GM18519 (cell line): ENCODE results near the gene COL6A2.

ENCODE experiments used
- ATAC-seq: cut with Tn5 transposase; IDR thresholded peaks from one replicate; pipeline ENCODE4 v1.9.1; 2021; ENCODE audit warnings: mild to moderate bottlenecking, moderate library complexity; ENCODE audit not compliant: unreplicated experiment, low FRiP score

COL6A2 gene

DNA sequence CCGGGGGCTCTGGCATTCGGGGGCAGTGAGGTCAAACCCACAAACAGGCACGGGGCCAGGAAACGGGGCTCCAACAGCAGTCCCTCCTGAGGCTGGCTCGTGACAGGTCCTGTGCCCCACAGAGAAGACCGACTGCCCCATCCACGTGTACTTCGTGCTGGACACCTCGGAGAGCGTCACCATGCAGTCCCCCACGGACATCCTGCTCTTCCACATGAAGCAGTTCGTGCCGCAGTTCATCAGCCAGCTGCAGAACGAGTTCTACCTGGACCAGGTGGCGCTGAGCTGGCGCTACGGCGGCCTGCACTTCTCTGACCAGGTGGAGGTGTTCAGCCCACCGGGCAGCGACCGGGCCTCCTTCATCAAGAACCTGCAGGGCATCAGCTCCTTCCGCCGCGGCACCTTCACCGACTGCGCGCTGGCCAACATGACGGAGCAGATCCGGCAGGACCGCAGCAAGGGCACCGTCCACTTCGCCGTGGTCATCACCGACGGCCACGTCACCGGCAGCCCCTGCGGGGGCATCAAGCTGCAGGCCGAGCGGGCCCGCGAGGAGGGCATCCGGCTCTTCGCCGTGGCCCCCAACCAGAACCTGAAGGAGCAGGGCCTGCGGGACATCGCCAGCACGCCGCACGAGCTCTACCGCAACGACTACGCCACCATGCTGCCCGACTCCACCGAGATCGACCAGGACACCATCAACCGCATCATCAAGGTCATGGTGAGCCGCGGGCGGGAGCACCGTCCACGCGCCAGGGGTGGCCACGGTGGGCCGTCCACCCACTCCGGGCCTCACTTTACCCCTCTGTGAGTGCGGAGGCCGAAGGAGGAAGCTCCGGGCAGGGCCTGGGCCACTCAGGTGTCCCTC is 14.2 kb downstream of the COL6A2 start:
- ATAC-seq: no peak

DNA sequence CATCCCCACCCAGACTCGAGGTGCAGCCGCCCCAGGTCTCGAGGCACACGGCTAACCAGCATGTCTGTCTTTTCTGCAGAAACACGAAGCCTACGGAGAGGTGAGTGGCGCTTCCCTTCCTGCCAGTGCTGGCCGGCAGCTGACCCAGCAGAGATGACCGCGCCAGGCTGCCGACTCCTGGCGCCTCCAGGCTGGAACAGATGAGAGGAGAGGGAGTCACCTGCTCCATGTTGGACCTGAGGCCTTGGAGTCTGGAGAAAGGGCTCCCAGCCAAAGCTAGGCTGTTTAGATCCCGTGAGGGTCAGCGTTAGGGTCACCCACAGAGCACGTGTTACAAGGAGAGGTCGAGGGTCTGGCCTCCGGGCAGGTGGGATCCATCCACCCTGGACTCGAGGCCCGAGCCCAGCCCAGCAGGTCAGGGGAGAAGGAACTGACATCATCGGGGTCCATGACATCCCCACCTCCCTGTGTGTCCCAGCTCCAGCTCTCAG is 14.9 kb downstream of the COL6A2 start:
- ATAC-seq: no peak

DNA sequence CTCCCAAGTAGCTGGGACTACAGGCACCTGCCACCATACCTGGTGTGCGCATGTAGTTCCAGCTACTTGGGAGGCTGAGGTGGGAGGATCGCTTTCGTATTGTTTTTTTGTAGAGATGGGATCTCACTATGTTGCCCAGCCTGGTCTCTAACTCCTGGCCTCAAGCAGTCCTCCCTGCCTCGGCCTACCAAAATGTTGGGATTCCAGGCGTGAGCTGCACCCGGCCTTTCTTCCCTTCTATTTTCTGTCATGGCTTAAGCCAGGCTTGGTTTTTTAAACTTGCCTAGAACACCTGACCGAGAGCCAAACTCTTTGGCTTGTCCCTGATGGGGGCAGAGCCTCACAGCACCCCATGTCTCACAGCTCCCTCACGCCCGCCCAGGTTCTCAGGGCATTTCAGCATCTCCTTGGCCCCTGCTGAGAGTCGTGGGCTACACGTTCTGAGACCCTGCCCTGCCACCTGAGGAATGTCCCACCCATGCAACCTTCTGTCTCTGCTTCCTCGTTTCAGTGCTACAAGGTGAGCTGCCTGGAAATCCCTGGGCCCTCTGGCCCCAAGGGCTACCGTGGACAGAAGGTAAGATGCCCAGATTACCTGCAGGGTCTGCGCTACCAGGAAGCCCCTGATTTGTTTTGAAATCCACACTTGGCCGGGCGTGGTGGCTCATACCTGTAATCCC is 15.7 kb downstream of the COL6A2 start:
- ATAC-seq: no peak

DNA sequence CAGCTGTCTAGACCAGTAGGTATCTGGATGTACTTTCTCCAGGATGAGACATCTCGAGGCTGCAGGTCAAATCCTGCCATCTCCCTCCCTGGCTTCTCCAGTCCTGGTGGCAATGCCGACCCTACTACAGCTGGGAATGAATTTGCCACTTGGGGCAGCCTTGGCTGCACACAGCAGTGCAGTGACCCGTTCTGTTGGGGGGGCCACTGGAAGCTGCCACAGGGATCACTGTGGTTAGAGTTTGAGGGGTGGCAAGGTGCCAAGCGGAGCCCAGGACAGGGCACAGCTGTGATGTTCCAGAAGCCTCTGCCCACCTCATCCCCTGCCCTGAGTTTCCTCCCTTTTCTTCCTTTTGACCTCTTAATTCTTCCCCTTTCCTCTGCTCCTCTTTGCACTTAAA is 17.1 kb downstream of the COL6A2 start:
- no peak for ATAC-seq

DNA sequence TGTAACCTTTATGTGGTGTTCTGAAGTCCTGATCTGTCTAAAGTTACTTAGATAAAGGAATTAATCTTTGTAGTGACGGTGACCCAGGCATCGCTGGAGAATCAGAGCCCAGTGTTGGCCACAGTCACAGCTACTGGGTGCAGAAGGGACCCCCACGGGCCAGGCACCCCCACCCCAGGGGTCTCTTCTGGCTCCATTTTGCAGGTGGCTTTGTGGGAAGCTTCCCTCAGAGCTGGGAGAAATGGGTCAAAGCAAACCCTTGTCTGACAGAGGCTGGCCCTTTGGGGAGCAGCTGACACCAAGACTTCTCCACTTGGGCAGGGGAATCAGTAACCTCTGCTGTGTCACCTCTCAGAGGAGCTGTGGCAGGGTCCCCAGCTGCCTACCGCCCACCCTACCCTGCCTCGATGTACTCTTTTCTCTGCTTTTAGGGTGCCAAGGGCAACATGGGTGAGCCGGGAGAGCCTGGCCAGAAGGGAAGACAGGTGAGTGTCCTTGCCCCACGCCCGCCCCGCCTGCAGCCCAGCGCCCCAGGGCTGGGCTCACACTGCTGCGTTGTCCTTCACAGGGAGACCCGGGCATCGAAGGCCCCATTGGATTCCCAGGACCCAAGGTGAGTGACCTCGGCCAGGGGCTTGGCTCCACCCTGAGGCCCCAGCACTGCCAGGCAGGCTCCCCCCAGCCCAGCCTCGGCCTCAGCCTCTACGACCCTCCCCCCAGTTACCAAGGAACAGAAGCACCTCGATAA is 17.7 kb downstream of the COL6A2 start:
- no peak for ATAC-seq

DNA sequence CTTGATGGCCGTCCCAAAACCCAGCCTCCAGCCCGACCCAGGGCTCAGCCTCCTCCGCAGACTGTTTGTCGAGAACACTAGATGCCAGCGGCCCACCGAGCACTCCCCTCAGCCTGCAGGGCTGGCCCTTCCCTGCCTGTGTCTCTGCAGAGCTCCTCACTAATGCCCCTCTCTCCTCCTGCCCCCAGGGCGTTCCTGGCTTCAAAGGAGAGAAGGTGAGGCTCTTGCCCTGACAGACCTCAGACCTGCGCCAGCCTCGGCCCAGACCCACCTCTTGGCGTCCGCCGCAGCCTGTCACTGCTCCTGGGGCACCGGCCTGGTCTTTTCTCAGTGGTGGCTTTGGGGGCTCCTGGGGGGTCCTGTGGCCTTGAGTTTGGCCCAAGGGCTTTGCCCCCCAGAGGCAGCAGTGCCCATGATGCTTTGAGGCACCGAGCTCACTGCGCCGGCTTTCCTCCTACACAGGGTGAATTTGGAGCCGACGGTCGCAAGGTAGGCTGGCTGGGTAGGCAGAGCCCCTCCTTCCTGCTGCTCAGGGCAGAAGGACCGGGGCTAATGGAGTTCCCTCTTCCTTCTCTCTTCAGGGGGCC is 18.4 kb downstream of the COL6A2 start:
- no peak for ATAC-seq

DNA sequence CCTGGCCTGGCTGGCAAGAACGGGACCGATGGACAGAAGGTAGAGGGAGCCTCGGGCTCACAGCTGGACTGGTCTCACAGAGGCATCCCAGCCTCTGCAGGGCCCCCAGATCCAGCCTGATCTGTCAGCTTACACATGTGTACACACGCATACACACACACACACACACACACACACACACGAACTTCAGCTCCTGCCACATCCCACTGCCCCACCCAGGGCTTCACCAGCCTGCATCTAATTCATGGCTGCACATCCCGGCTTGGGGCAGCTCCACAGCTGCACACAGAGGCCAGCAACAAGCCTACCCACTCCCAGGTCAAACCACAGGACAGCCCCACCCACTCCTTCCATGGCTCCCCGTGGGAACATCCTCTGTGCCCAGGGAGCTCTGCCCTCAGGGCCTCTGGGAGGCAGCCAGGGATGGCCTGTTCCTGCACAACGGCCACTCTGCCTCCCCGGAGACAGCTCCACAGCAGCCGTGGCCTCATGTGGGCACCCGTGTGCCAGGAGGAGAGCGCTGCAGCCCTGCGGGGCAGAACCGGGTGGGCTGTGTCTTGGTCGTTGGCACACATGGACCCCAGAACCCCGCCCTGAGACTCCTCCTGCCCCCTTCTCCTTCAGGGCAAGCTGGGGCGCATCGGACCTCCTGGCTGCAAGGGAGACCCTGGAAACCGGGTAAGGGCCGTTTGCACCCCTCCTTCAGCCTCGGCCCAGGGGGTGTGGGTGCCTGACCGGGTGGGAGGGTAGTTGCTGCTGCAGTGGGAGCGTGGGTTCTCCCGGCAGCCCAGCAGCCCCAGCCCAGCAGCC is 19.1 kb downstream of the COL6A2 start:
- ATAC-seq: no peak

DNA sequence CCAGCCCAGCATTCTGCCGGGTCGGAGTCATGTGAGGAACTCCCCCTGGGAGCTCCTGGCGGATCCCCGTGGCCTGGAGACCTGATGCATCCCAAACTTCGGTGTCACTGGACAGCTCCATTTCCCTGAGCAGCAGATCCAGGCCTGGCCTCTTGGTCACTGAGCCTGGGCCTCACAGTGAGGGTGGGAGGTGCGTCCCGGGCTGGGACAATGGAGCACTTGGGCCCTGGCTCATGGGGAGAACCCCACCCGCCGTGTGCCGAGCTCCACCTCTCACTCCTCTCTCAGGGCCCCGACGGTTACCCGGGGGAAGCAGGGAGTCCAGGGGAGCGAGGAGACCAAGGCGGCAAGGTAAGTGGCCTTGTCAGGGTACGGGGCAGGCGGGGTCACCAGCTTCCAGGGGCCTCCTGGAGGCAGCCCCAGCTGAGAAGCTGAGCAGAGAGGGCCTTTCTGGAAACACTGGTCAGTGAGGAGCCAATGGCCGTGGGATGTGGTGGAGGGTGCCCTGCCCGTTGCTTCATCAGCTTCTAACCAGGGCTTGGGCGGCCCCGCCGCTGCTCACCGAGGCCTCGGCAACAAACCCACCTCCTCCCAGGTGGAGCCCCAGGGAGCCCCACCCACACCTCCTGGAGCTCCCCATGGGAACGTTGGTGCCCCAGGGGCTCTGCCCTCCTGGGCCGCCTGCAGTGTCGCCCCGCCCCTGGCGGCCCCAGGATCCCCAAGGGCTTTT is 19.8 kb downstream of the COL6A2 start:
- no peak for ATAC-seq

DNA sequence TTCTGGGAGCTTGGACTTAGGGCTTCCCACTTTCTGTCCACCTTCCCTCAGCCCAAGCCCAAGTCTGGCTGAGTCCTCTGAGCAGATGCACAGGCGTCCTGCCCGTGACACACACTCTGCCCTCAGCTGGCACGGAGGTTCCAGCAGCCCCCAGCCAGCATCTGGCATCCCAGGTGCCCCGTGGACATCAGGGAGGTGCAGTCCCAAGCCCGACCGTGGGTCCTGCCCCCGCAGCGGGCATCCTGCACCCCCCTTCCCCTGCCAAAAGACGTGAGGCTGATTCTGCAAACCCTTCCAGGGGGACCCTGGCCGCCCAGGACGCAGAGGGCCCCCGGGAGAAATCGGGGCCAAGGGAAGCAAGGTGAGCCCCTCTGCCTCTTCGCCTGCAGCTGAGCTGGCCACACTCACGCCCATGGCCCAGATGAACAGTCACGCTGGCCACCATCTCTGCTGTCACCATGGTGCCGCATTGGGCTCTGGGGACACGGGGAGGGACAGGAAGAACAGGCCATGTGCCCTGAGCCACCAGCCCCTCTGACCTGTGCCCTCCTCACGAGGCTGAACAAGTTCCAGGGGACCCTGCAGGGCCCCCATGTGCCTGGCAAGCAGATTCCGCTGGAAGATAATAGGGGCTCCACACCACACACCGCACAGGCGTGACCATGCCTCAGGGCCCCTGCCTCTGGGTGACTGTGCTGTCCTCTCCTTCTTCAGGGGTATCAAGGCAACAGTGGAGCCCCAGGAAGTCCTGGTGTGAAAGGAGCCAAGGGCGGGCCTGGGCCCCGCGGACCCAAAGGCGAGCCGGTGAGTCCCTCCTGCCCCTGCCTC is 20.6 kb downstream of the COL6A2 start:
- ATAC-seq: no peak

DNA sequence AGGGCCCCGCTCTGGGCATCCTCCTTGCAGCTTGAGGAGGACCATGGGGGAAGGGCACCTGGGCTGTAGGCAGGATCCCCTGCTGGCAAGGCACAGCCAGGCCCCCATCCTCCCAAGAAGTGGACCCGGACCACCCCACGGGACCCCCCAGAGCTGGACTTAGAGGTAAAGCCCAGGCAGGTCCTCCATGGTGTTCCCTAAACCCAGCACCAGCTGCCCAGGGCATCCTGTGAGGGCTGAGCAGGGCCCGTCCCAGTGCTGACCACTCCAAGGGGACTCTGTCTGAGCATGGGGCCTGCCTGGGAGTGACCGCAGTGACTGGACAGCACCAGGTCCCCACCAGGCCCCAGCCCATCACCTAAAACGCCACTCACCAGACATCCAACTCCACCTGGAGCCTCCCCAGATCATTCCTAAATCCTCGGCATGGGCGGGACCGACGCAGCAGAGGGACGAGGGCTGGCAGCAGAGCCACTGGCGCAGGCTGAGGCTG is 21.3 kb downstream of the COL6A2 start:
- ATAC-seq: no peak

DNA sequence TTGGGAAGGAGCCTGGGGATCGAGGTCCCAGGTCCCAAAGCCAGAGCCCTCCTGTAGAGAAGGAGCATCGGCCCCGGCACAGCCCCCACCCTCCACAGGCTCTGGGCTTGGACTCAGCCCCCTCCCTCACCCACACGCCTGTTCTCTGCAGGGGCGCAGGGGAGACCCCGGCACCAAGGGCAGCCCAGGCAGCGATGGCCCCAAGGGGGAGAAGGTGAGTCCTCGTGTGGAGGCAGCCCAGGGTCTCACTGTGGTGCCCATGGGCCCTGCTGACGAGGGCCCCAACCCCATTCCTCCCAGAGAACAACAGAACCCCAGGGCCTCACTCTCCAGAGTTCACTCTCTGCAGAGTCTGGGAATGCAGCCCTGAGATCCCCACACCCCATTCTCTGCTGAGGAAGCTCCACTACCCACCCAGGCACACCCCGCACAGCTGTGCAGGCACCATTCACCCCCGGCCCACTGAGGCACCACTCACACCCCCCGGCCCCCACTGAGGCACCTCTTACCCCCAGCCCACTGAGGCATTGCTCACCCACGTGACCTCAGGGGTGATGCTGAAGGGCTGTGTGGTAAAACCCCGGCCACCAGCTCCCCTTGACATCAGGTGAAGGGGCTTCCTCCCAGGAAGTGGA is 21.8 kb downstream of the COL6A2 start:
- ATAC-seq: no peak

DNA sequence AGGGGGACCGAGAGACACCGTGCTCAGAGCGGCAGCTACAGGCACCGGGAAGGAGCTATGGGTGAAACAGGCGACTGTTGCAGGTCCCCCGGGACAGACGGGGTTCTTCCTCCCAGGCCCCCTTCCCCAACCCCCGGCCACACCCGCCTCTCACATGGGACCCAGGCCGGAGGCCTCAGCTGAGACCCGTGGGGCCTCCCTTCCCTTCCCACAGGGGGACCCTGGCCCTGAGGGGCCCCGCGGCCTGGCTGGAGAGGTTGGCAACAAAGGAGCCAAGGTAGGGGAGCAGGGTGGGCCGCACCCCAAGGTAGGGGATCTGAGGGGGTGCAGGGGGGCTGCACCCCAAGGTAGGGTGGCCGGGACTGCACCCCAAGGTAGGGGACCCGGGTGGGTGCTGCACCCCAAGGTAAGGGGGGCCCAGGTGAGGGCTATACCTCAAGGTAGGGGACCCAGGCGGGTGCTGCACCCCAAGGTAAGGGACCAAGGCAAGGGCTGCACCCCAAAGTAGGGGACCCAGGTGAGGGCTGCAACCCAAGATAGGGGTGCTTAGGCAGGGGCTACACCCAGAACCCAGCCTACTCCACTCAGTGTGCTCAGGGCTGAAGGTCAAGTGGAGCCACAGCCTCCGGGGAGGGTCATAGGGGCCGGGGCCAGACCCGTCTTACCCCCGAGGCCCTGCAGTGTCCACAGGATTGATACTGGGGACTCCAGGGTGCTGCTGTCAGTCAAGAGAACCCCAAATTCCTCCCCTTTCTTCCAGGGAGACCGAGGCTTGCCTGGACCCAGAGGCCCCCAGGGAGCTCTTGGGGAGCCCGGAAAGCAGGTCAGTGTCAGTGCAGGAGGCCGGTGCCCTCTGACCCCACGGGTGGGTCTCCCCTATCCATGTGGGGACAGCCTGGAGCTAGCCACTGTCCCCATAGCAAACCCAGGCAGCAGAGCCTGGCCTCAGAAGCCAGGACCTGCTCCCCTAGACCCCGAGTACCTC is 22.7 kb downstream of the COL6A2 start:
- ATAC-seq: no peak

DNA sequence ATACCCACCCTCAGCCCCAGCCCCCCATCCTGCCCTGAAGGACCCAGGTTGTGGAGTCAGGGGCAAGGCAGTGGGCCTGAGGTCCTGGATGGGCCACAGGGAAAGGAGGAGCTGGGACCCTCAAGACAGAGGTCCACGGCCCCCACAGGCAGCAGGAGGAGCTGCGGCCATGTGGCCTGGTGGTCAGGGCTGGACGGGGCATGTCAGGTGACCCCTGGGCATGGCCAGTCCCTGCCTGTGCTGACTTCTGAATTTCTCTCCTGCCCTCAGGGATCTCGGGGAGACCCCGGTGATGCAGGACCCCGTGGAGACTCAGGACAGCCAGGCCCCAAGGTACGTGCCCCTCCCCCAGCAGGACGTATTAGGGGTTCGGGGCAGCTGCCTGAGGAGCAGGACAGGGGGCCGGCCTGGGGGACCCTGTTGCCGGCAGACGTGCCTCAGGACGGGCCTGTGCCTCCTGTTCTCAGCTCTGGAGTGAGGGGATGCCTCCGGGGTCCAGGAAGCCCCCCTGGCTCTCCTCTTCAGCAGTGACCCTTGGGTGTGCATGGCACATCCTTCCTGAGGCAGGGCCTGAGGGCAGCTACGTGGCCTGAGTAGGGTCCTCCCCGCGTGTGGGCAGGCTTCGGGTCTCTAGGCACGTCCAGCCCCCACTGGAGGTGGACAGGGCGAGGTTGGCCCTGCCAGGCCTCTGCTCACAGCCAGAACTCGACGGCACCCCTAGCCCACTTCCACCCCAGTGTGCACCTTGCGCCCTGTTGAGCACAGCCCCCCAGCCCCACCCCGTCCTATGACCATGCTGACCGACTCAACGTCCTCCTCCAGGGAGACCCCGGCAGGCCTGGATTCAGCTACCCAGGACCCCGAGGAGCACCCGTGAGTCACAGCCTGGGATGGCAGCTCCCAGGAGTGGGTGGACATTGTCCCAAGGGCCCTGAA is 23.6 kb downstream of the COL6A2 start:
- ATAC-seq: no peak

DNA sequence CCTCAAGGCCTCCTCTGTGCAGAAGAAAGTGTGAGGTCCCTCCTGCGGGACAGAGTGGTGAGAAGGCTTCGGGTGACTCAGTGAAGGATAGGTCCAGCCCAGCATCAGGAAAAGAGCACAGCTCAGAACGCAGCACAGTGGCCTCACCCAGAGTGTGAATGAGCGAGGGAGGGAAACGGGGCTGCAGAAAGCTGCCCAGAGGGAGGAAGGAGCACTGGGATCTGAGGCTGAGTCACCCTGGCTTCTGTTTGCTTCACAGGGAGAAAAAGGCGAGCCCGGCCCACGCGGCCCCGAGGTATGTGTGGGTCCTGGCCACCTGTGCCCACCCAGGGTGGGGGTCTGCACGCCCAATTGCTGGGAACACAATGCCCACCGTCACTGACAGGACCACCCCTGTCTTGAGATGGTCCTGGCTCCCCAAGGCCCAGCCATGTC is 24.3 kb downstream of the COL6A2 start:
- no peak for ATAC-seq
